Vagina (tissue), 2 donors: ENCODE data around the gene ALDH1A1. TPM values are rescaled to one million over a fixed set of nuclear protein-coding genes. Genes with fewer than 3 reads are reported as not detected.

Experiments used
- DNase-seq, 2 donors: peaks; one replicate each; pipeline ENCODE4 v3.0.0-alpha.2; 2017; ENCODE audit errors: extremely low spot score in 2 of 2
- H3K27ac ChIP-seq: fragments of 200-600 bp; sonication (generic); one replicate; pipeline ENCODE4 v1.5.1; 2019
- H3K27me3 ChIP-seq: fragments of 200-600 bp; sonication (generic); one replicate; pipeline ENCODE4 v1.5.1; 2019
- H3K36me3 ChIP-seq, 2 donors: fragments of 200-600 bp; sonication (generic); one replicate each; pipeline ENCODE4 v1.5.1; 2017 to 2019
- H3K4me1 ChIP-seq: fragments of 200-600 bp; sonication (generic); one replicate; pipeline ENCODE4 v1.5.1; 2019
- H3K4me3 ChIP-seq, 2 donors: fragments of 200-600 bp; sonication (generic); 1 replicate in 1 of 2; 2 replicates in 1 of 2; pipeline ENCODE4 v1.5.1; 2016 to 2019
- H3K9me3 ChIP-seq: fragments of 200-600 bp; sonication (generic); one replicate; pipeline ENCODE4 v1.5.1; 2019
- CTCF ChIP-seq, 3 experiments: fragments of 450-650 bp in 2 of 3; fragments of 200-600 bp in 1 of 3; sonication (generic) in 1 of 3; IDR thresholded peaks; one replicate each; pipeline ENCODE4 v1.5.1; 2017 to 2019; ENCODE audit warnings: antibody characterized with exemption in 3 of 3, mild to moderate bottlenecking in 2 of 3, moderate library complexity in 2 of 3
- POLR2A ChIP-seq, 2 donors: fragments of 450-650 bp; IDR thresholded peaks; one replicate each; pipeline ENCODE4 v1.6.1; 2017; ENCODE audit warnings: antibody characterized with exemption in 2 of 2, mild to moderate bottlenecking in 2 of 2, moderate library complexity in 2 of 2
- POLR2AphosphoS5 ChIP-seq, 2 donors: sonication (generic); formaldehyde crosslinking; IDR thresholded peaks; one replicate each; pipeline ENCODE4 v1.9.0; 2017; ENCODE audit warnings: antibody characterized with exemption in 2 of 2, mild to moderate bottlenecking in 2 of 2, low read depth in 1 of 2; ENCODE audit not compliant: insufficient read depth in 1 of 2
- intact Hi-C: fragments of 100-400 bp; cut with DNase I; formaldehyde crosslinking; loops from one replicate; pipeline ENCODE4 v1.15.1; 2023
- total RNA-seq: library from RNA; depleted of rRNA; stranded (reverse); fragments of >200 nt; gene quantifications from one replicate; pipeline ENCODE4 v1.2.3, GENCODE V29; 2016

The ALDH1A1 gene
- total RNA-seq: 126 TPM

- intact Hi-C loops: no loop called here
- Histone ChIP-seq H3K27me3 (no peaks in the 10 kb centered on the region), H3K27ac (peak within 1 kb of the TSS; percentile 75), H3K4me1 (peaks cover 27% of the 10 kb centered on the region), H3K36me3 (no peaks in the 10 kb centered on the region), H3K9me3 (no peaks in the 10 kb centered on the region), H3K4me3 (peak within 1 kb of the TSS; percentile 38 to 43)
- DNase-seq: no peak
- TF ChIP-seq CTCF (IDR thresholded peaks at IDR 0.05) (no peak), POLR2A (IDR thresholded peaks at IDR 0.05) (peak in 1 of 2 donors; percentile 70), POLR2AphosphoS5 (IDR thresholded peaks at IDR 0.05; ENCODE audit: insufficient read depth in 1 of 2, low read depth in 1 of 2) (peak; percentile 18 to 37)
Measured at GRCh38 chr9:72952914-72953313, at the start of gene ALDH1A1. ALDH1A1 (minus strand) TSS chr9:72953053; CDS start chr9:72953000, 53 bp downstream.

- Histone ChIP-seq H3K27ac (no peak overlapping the region), H3K4me1 (no peaks in the 10 kb centered on the region), H3K27me3 (no peaks in the 10 kb centered on the region), H3K9me3 (no peaks in the 10 kb centered on the region), H3K4me3 (no peak overlapping the region), H3K36me3 (no peaks in the 10 kb centered on the region)
- no peak for DNase-seq
- intact Hi-C loops: no loop called here
- TF ChIP-seq POLR2AphosphoS5 (IDR thresholded peaks at IDR 0.05; ENCODE audit: insufficient read depth in 1 of 2, low read depth in 1 of 2): no peak
Measured at GRCh38 chr9:73001860-73002259, 49.0 kb upstream of the ALDH1A1 start.

- Histone ChIP-seq H3K4me3 (no peak overlapping the region), H3K27me3 (no peaks in the 10 kb centered on the region), H3K36me3 (no peaks in the 10 kb centered on the region), H3K27ac (no peak overlapping the region), H3K4me1 (no peaks in the 10 kb centered on the region), H3K9me3 (no peaks in the 10 kb centered on the region)
- no peak for DNase-seq
- TF ChIP-seq CTCF (IDR thresholded peaks at IDR 0.05) (no peak), POLR2A (IDR thresholded peaks at IDR 0.05) (no peak), POLR2AphosphoS5 (IDR thresholded peaks at IDR 0.05; ENCODE audit: insufficient read depth in 1 of 2, low read depth in 1 of 2) (no peak)
- intact Hi-C loops: no loop called here
Measured at GRCh38 chr9:72998363-72998762, 45.5 kb upstream of the ALDH1A1 start.

- no peaks in the 10 kb centered on the region for H3K36me3 ChIP-seq
- H3K27me3 ChIP-seq: no peaks in the 10 kb centered on the region
- no peak for DNase-seq
- H3K4me3 ChIP-seq: no peak overlapping the region
- intact Hi-C loops: no loop called here
- H3K4me1 ChIP-seq: no peaks in the 10 kb centered on the region
- TF ChIP-seq POLR2A (IDR thresholded peaks at IDR 0.05) (no peak), CTCF (IDR thresholded peaks at IDR 0.05) (no peak), POLR2AphosphoS5 (IDR thresholded peaks at IDR 0.05; ENCODE audit: insufficient read depth in 1 of 2, low read depth in 1 of 2) (no peak)
- no peak overlapping the region for H3K27ac ChIP-seq
- no peaks in the 10 kb centered on the region for H3K9me3 ChIP-seq
Measured at GRCh38 chr9:72997387-72997995, 44.6 kb upstream of the ALDH1A1 start.

GRCh38 chr9:72996684-72997314 lies 43.9 kb upstream of the ALDH1A1 start:
- Histone ChIP-seq H3K9me3 (no peaks in the 10 kb centered on the region), H3K4me3 (no peak overlapping the region), H3K27ac (no peak overlapping the region), H3K27me3 (no peaks in the 10 kb centered on the region), H3K4me1 (no peaks in the 10 kb centered on the region), H3K36me3 (no peaks in the 10 kb centered on the region)
- intact Hi-C loops: no loop called here
- TF ChIP-seq POLR2AphosphoS5 (IDR thresholded peaks at IDR 0.05; ENCODE audit: insufficient read depth in 1 of 2, low read depth in 1 of 2): no peak
- no peak for TF ChIP-seq POLR2A (IDR thresholded peaks at IDR 0.05)
- TF ChIP-seq CTCF (IDR thresholded peaks at IDR 0.05): no peak
- no peak for DNase-seq
